Measurements from ENCODE around the gene NPPA.

Gene NPPA

DNA sequence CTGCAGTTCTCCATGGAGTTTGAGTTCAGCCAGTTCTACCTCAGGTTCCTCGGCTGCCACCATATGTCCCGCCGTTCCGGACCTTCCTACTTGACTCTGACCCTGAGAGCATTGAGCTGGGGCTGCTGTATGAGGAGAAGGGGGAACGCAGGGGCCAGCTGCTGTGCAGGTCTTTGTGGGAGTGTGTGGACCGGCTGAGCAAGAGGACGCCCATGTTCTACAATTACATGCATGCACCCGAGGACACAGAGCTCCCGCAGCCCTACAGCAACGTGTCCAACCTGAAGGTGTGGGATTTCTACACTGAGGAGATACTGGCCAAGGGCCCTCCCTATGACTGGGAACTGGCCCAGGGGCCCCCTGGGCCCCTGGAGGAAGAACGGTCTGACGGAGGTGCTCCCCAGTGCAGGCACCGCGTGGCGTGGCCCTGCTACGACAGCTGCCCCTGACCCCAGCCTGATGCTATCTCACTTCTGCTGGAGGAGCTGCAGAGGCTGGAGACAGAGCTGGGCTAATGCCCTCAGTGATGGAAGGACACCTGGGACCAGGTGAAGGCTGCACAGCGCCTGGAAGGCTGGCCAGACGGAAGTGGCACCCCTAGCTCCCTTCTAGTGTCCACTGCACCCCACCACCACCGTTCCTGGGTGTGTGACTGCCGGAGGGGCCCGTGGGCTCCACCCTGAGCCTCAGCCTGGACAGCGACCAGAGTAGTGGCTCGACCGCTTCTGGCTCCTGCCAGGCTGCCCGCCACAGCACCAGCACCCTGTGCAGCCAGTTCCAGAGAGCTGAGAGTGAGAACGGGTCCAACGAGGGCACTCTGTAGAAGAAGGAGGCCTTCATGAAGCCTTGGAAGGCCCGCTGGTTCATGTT is 32.0 kb upstream of the NPPA start:
- Histone ChIP-seq H3K4me3 (ENCODE audit: insufficient read length, low read depth) (no peak overlapping the region), H3K9ac (ENCODE audit: insufficient read length, low read depth) (no peak overlapping the region), H3K4me1 (ENCODE audit: insufficient read depth, insufficient read length) (peaks cover 10% of the 10 kb centered on the region), H3K9me3 (ENCODE audit: insufficient read depth, low read length) (no peaks in the 10 kb centered on the region), H3K36me3 (ENCODE audit: insufficient read depth, insufficient read length, low read length) (no peaks in the 10 kb centered on the region), H3K27me3 (ENCODE audit: insufficient read depth, insufficient read length) (no peaks in the 10 kb centered on the region)
- TF ChIP-seq SUZ12 (IDR thresholded peaks at IDR 0.05; ENCODE audit: extremely low read depth, insufficient read depth, insufficient read length) (no peak), ZNF274 (IDR thresholded peaks at IDR 0.05; ENCODE audit: low read depth, low read length) (no peak), YY1 (IDR thresholded peaks at IDR 0.05; ENCODE audit: insufficient read depth, insufficient read length) (no peak)
- DNase-seq (ENCODE audit: low read depth, low spot score) = no peak

DNA sequence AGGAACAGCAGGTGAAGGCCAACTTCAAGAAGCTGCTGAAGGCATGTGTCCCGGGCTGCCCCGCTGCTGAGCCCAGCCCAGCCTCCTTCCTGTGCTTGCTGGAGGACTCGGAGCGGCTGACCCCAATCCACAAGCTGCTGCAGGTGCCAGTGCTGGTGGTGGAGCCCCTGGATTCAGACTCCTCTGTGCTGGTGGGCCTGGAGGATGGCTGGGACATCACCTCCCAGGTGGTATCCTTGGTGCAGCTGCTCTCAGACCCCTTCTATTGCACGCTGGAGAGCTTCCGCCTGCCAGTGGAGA is 31.3 kb upstream of the NPPA start:
- no peak for TF ChIP-seq YY1 (IDR thresholded peaks at IDR 0.05; ENCODE audit: insufficient read depth, insufficient read length)
- H3K9me3 ChIP-seq (ENCODE audit: insufficient read depth, low read length) = no peaks in the 10 kb centered on the region
- peaks cover 10% of the 10 kb centered on the region for H3K4me1 ChIP-seq (ENCODE audit: insufficient read depth, insufficient read length)
- H3K9ac ChIP-seq (ENCODE audit: insufficient read length, low read depth) = no peak overlapping the region
- H3K4me3 ChIP-seq (ENCODE audit: insufficient read length, low read depth) = no peak overlapping the region
- no peak for DNase-seq (ENCODE audit: low read depth, low spot score)
- H3K27me3 ChIP-seq (ENCODE audit: insufficient read depth, insufficient read length) = no peaks in the 10 kb centered on the region
- no peaks in the 10 kb centered on the region for H3K36me3 ChIP-seq (ENCODE audit: insufficient read depth, insufficient read length, low read length)

DNA sequence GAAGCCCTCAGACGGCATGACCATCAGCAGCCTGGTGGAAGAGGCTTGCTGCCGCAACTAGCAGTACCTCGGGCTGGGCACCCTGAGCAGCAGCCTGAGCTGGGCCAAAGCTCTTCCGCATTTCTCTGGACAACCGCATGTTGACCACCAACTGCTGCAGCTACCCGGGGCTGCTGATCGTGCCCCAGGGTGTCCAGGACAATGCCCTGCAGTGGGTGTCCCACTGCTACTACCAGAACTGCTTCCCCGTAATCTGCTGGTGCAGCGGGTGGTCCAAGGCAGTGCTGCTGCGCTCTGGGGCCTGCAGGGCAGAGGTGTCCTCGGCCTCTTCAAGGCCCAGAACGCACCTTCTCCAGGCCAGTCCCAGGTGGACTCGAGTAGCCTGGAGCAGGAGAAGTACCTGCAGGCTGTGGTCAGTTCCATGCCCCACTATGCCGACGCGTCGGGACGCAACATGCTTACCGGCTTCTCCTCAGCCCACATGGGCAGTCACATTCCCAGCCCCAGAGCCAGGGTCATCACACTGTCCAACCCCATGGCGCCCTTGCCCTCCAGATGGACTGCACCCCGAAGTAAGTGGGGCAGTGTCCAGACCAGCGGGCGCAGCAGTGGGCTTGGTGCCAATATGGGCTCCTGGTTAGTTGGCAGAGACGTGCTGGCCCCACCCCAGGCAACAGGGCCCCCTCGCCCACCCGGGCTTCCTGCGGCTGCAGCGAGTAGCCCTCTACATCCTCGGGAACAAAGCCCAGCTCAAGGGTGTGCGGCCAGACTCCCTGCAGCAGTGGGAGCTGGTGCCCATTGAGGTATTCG is 30.7 kb upstream of the NPPA start:
- Histone ChIP-seq H3K9ac (ENCODE audit: insufficient read length, low read depth) (no peak overlapping the region), H3K4me1 (ENCODE audit: insufficient read depth, insufficient read length) (peaks cover 7% of the 10 kb centered on the region), H3K36me3 (ENCODE audit: insufficient read depth, insufficient read length, low read length) (no peaks in the 10 kb centered on the region), H3K4me3 (ENCODE audit: insufficient read length, low read depth) (no peak overlapping the region), H3K9me3 (ENCODE audit: insufficient read depth, low read length) (no peaks in the 10 kb centered on the region), H3K27me3 (ENCODE audit: insufficient read depth, insufficient read length) (no peaks in the 10 kb centered on the region)
- no peak for TF ChIP-seq ZNF274 (IDR thresholded peaks at IDR 0.05; ENCODE audit: low read depth, low read length)
- no peak for TF ChIP-seq SUZ12 (IDR thresholded peaks at IDR 0.05; ENCODE audit: extremely low read depth, insufficient read depth, insufficient read length)
- TF ChIP-seq YY1 (IDR thresholded peaks at IDR 0.05; ENCODE audit: insufficient read depth, insufficient read length) = no peak
- no peak for DNase-seq (ENCODE audit: low read depth, low spot score)

DNA sequence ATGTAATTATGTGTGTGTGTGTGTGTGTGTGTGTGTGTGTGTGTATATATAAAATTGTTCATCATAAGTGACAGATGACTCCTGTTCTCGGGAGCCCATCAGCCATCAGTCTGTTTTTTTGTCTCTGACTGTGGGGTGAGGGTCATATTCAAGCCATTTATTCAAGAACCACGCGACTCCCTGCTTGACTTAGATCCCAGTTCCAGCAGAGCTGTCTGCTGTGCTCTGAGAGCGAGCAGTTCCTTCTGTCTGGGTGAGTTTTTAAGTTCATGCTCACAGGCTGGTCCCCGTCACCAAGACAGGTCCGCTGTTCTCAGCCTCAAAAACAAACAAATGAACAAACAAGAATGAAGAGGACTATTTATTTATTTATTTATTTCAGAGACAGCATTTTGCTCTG is 29.5 kb upstream of the NPPA start:
- Histone ChIP-seq H3K4me1 (ENCODE audit: insufficient read depth, insufficient read length) (peaks cover 2% of the 10 kb centered on the region), H3K9me3 (ENCODE audit: insufficient read depth, low read length) (no peaks in the 10 kb centered on the region), H3K9ac (ENCODE audit: insufficient read length, low read depth) (no peak overlapping the region), H3K27me3 (ENCODE audit: insufficient read depth, insufficient read length) (no peaks in the 10 kb centered on the region), H3K4me3 (ENCODE audit: insufficient read length, low read depth) (no peak overlapping the region), H3K36me3 (ENCODE audit: insufficient read depth, insufficient read length, low read length) (no peaks in the 10 kb centered on the region)
- DNase-seq (ENCODE audit: low read depth, low spot score) = no peak
- TF ChIP-seq ZNF274 (IDR thresholded peaks at IDR 0.05; ENCODE audit: low read depth, low read length) = no peak
- no peak for TF ChIP-seq YY1 (IDR thresholded peaks at IDR 0.05; ENCODE audit: insufficient read depth, insufficient read length)
- no peak for TF ChIP-seq SUZ12 (IDR thresholded peaks at IDR 0.05; ENCODE audit: extremely low read depth, insufficient read depth, insufficient read length)

DNA sequence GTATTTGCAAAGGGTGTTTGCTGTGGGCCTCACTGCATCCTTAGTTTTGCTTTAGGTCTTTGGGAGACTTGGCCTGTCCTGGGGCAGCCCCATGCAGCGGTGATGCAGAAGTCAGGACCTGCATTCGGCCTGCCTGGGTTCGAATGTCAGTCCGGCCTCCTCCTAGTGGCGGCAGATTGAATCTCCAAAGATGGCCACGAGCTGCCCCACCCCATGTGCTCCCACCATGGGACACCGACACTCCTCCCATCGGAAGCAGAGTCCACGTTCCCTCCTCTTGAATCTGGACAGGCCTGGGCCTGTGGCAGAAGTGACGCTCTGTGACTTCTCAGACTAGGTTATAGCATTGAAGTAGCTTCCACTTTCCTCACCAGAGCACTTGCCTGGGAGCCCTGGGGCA is 27.5 kb upstream of the NPPA start:
- Histone ChIP-seq H3K4me1 (ENCODE audit: insufficient read depth, insufficient read length) (peaks cover 2% of the 10 kb centered on the region), H3K36me3 (ENCODE audit: insufficient read depth, insufficient read length, low read length) (no peaks in the 10 kb centered on the region), H3K27me3 (ENCODE audit: insufficient read depth, insufficient read length) (no peaks in the 10 kb centered on the region), H3K9me3 (ENCODE audit: insufficient read depth, low read length) (no peaks in the 10 kb centered on the region), H3K9ac (ENCODE audit: insufficient read length, low read depth) (no peak overlapping the region), H3K4me3 (ENCODE audit: insufficient read length, low read depth) (no peak overlapping the region)
- TF ChIP-seq SUZ12 (IDR thresholded peaks at IDR 0.05; ENCODE audit: extremely low read depth, insufficient read depth, insufficient read length) (no peak), YY1 (IDR thresholded peaks at IDR 0.05; ENCODE audit: insufficient read depth, insufficient read length) (no peak), ZNF274 (IDR thresholded peaks at IDR 0.05; ENCODE audit: low read depth, low read length) (no peak)
- DNase-seq (ENCODE audit: low read depth, low spot score) = no peak

DNA sequence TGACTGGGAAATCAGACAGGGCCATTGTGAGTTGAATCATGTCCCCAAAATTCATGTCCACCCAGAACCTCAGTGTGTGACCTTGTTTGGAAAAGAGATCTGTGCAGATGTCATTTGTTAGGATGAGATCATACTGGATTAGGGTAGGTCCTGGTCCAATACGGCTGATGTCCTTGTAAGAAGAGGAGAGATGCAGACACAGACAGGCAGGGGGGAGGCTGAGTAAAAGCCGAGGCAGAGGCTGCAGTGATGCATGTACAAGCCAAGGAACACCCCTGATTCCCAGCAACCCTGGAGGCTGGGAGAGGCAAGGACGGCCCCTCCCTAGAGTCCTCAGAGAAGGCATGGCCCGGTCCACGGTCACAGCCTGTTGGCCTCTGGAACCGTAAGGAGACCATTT is 27.0 kb upstream of the NPPA start:
- no peak overlapping the region for H3K9ac ChIP-seq (ENCODE audit: insufficient read length, low read depth)
- H3K9me3 ChIP-seq (ENCODE audit: insufficient read depth, low read length) = no peaks in the 10 kb centered on the region
- no peak overlapping the region for H3K4me3 ChIP-seq (ENCODE audit: insufficient read length, low read depth)
- H3K4me1 ChIP-seq (ENCODE audit: insufficient read depth, insufficient read length) = peaks cover 2% of the 10 kb centered on the region
- no peaks in the 10 kb centered on the region for H3K36me3 ChIP-seq (ENCODE audit: insufficient read depth, insufficient read length, low read length)
- no peak for TF ChIP-seq ZNF274 (IDR thresholded peaks at IDR 0.05; ENCODE audit: low read depth, low read length)
- no peak for TF ChIP-seq SUZ12 (IDR thresholded peaks at IDR 0.05; ENCODE audit: extremely low read depth, insufficient read depth, insufficient read length)
- no peak for TF ChIP-seq YY1 (IDR thresholded peaks at IDR 0.05; ENCODE audit: insufficient read depth, insufficient read length)
- H3K27me3 ChIP-seq (ENCODE audit: insufficient read depth, insufficient read length) = no peaks in the 10 kb centered on the region
- DNase-seq (ENCODE audit: low read depth, low spot score) = no peak

DNA sequence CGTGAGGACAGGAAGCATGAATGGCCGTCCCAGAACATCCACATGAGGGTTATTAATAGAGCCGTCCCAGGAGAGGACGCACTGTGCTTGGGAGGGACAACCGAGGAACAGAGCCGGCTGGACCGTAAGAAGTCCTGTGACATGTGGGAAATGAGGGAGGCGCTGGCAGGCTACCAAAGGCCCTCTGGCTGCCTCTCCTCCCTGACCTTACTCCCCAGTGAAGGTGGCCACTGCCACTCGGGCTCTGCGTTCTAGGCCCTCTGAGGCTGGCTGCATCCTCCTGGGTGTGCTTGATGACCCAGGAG is 26.6 kb upstream of the NPPA start:
- H3K9me3 ChIP-seq (ENCODE audit: insufficient read depth, low read length) = no peaks in the 10 kb centered on the region
- H3K9ac ChIP-seq (ENCODE audit: insufficient read length, low read depth) = no peak overlapping the region
- DNase-seq (ENCODE audit: low read depth, low spot score) = no peak
- no peaks in the 10 kb centered on the region for H3K27me3 ChIP-seq (ENCODE audit: insufficient read depth, insufficient read length)
- H3K4me1 ChIP-seq (ENCODE audit: insufficient read depth, insufficient read length) = peaks cover 2% of the 10 kb centered on the region
- no peaks in the 10 kb centered on the region for H3K36me3 ChIP-seq (ENCODE audit: insufficient read depth, insufficient read length, low read length)
- H3K4me3 ChIP-seq (ENCODE audit: insufficient read length, low read depth) = no peak overlapping the region
- no peak for TF ChIP-seq ZNF274 (IDR thresholded peaks at IDR 0.05; ENCODE audit: low read depth, low read length)
- TF ChIP-seq YY1 (IDR thresholded peaks at IDR 0.05; ENCODE audit: insufficient read depth, insufficient read length) = no peak
- no peak for TF ChIP-seq SUZ12 (IDR thresholded peaks at IDR 0.05; ENCODE audit: extremely low read depth, insufficient read depth, insufficient read length)

Data from NT2/D1 (cell line).